Panc1 (cell line): ENCODE data around the gene MMP17.

Experiments used
- CTCF ChIP-seq: fragments of 450-650 bp; IDR thresholded peaks from 2 replicates; pipeline ENCODE4 v1.5.1; 2017; ENCODE audit warnings: mild to moderate bottlenecking
- SIN3A ChIP-seq: IDR thresholded peaks from 2 replicates; pipeline ENCODE4 v1.6.1; 2012; ENCODE audit warnings: low read depth, mild to moderate bottlenecking, low read length, moderate library complexity, borderline replicate concordance; ENCODE audit not compliant: insufficient read depth

GRCh38 chr12:131844140-131844539 is 15.9 kb downstream of the MMP17 start:
- TF ChIP-seq CTCF (no peak), SIN3A (no peak)
